ENCODE data around the gene PCGF1. TPM values are rescaled to one million over a fixed set of nuclear protein-coding genes. Genes with fewer than 3 reads are reported as not detected.
A peak's percentile ranks its signal among the peaks of the same experiment; 100 is the strongest.
"Not testable (repeated sequence)": the region's sequence is repeated elsewhere in the genome, so short reads cannot be mapped to it uniquely, and the experiment has no call there.

PCGF1 gene
- polyA plus RNA-seq, 3 donors, result 27.6 to 27.8 (median 27.6) TPM

GRCh38 chr2:74474899-74475298 is 32.6 kb downstream of the PCGF1 start:
- no peak for DNase-seq (ENCODE audit: low read depth in 3 of 3, low spot score in 2 of 3)

- no peak for DNase-seq (ENCODE audit: low read depth in 3 of 3, low spot score in 2 of 3)
These were observed 33.0 kb downstream of the PCGF1 start for GRCh38 chr2:74474481-74474880.

GRCh38 chr2:74472945-74473258 is 34.6 kb downstream of the PCGF1 start:
- no peak for DNase-seq (ENCODE audit: low read depth in 3 of 3, low spot score in 2 of 3)

GRCh38 chr2:74472086-74472944 is 35.2 kb downstream of the PCGF1 start, which contains the start of gene MRPL53:
MRPL53 (minus strand) TSS chr2:74472680; CDS start chr2:74472660, 20 bp downstream.
- DNase-seq (ENCODE audit: low read depth in 3 of 3, low spot score in 2 of 3), result peak; percentile 87 to 94 (median 94)

- no peak for DNase-seq (ENCODE audit: low read depth in 3 of 3, low spot score in 2 of 3)
These were observed 36.0 kb downstream of the PCGF1 start for GRCh38 chr2:74471332-74472065.

GRCh38 chr2:74470742-74471141 is 36.8 kb downstream of the PCGF1 start:
- DNase-seq (ENCODE audit: low read depth in 3 of 3, low spot score in 2 of 3), result not testable (repeated sequence)

GRCh38 chr2:74464406-74464805 is 43.1 kb downstream of the PCGF1 start:
- DNase-seq (ENCODE audit: low read depth in 3 of 3, low spot score in 2 of 3), result no peak

- DNase-seq (ENCODE audit: low read depth in 3 of 3, low spot score in 2 of 3), result no peak
These were observed 44.7 kb downstream of the PCGF1 start for GRCh38 chr2:74462786-74463105.

GRCh38 chr2:74462054-74462785 is 45.3 kb downstream of the PCGF1 start:
- no peak for DNase-seq (ENCODE audit: low read depth in 3 of 3, low spot score in 2 of 3)

GRCh38 chr2:74461187-74462053 is 46.1 kb downstream of the PCGF1 start:
- no peak for DNase-seq (ENCODE audit: low read depth in 3 of 3, low spot score in 2 of 3)

GRCh38 chr2:74460187-74460586 is 47.3 kb downstream of the PCGF1 start:
- DNase-seq (ENCODE audit: low read depth in 3 of 3, low spot score in 2 of 3), result not testable (repeated sequence)

- not testable (repeated sequence) for DNase-seq (ENCODE audit: low read depth in 3 of 3, low spot score in 2 of 3)
These were observed 47.9 kb downstream of the PCGF1 start for GRCh38 chr2:74459503-74460118.

- no peak for DNase-seq (ENCODE audit: low read depth in 3 of 3, low spot score in 2 of 3)
These were observed 48.5 kb downstream of the PCGF1 start for GRCh38 chr2:74458938-74459363.

- DNase-seq (ENCODE audit: low read depth in 3 of 3, low spot score in 2 of 3), result peak; percentile 99 to 100 (median 100)
These were observed 49.2 kb downstream of the PCGF1 start, which contains the start of gene WBP1 for GRCh38 chr2:74458132-74458937. WBP1 (plus strand) TSS chr2:74458438; CDS start chr2:74458603, 165 bp downstream.

- no peak for DNase-seq (ENCODE audit: low read depth in 3 of 3, low spot score in 2 of 3)
These were observed 49.9 kb downstream of the PCGF1 start for GRCh38 chr2:74457549-74458131.

- no peak for DNase-seq (ENCODE audit: low read depth in 3 of 3, low spot score in 2 of 3)
These were observed 50.4 kb downstream of the PCGF1 start for GRCh38 chr2:74457129-74457548.

All from right renal cortex interstitium (tissue), 3 donors.